Fibroblast of lung (primary cell): Measurements from ENCODE around the gene CRLF1.

Source experiments
- CTCF ChIP-seq, 2 donors: IDR thresholded peaks in 1 of 2; conservative IDR thresholded peaks in 1 of 2; 1 replicate in 1 of 2; 2 replicates in 1 of 2; pipeline ENCODE4 v1.5.1; 2011 to 2012; ENCODE audit warnings: low read length in 2 of 2, control low read depth in 1 of 2, inconsistent platforms in 1 of 2, low read depth in 1 of 2, mild to moderate bottlenecking in 1 of 2
- EZH2 ChIP-seq: IDR thresholded peaks from 2 replicates; pipeline ENCODE4 v1.5.1; 2012; ENCODE audit warnings: low read length, control low read depth, mild to moderate bottlenecking; ENCODE audit errors: missing control alignments

- TF ChIP-seq CTCF (conservative IDR thresholded peaks at IDR 0.05 in 1 of 2, IDR thresholded peaks at IDR 0.05 in 1 of 2; ENCODE audit: low read depth in 1 of 2, low read length in 2 of 2) (no peak), EZH2 (no peak)
These were observed 14.3 kb upstream of the CRLF1 start for GRCh38 chr19:18620902-18621301.
